ENCODE measurements around the gene CBLL1. TPM values are rescaled to one million over a fixed set of nuclear protein-coding genes. Genes with fewer than 3 reads are reported as not detected.

CBLL1 gene
- total RNA-seq, 1 experiment from 2014 or later, result 35.0 TPM

DNA sequence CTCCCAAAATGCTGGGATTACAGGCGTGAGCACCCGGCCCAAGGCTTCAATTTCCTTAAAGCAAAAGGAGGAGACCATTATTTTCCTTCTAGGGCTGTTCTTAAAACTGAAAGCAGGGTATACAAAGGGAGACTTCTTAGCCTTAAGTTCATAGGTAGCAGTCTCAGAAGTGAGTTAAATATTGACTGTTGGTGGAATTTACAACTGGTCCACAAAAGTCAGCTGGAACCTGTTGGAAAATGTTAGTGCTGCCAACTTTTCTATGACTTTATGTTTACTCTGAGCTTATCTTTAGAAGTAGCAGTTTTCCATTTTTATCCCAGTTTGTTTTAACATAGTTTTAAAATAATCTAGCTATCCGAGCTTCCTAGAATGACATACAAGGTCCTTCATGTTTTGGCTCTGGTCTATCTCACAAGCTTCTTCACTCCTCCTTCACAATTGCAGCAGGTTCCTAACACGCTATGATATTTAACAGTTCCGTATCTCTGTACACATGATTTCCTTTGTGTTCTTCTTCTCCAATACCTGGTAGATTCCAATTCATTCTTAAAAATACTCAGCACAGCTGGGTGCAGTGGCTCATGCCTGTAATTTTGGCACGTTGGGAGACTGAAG, 55.8 kb downstream of the CBLL1 start (continued):
- TF ChIP-seq SRF (IDR thresholded peaks at IDR 0.05; ENCODE audit: low read depth), result no peak

- Histone ChIP-seq H3K27ac (ENCODE audit: low read depth, low read length) (no peak within 1 kb of the TSS), H3K4me1 (ENCODE audit: control insufficient read depth in 1 of 2, insufficient read depth in 2 of 2, low read length in 2 of 2) (no peaks in the 10 kb centered on the region), H3K36me3 (ENCODE audit: control insufficient read depth in 1 of 2, insufficient read depth in 2 of 2, low read length in 2 of 2) (no peaks in the 10 kb centered on the region), H3K4me3 (replicated peaks in 1 of 2; ENCODE audit: low read depth in 1 of 2, low read length in 2 of 2) (no peak within 1 kb of the TSS), H3K9me2 (ENCODE audit: insufficient read depth) (no peaks in the 10 kb centered on the region), H3K27me3 (ENCODE audit: insufficient read depth, low read length) (no peaks in the 10 kb centered on the region), H3K4me2 (ENCODE audit: low read length) (no peak within 1 kb of the TSS), H2AFZ (ENCODE audit: low read depth, low read length, poor library complexity, severe bottlenecking) (no peak within 1 kb of the TSS), H3K79me2 (ENCODE audit: insufficient read depth, low read length) (no peaks in the 10 kb centered on the region), H3K9ac (ENCODE audit: low read length) (no peak within 1 kb of the TSS), H4K20me1 (ENCODE audit: insufficient read depth) (no peaks in the 10 kb centered on the region), H3K9me3 (ENCODE audit: control insufficient read depth in 1 of 2, insufficient read depth in 1 of 2, low read depth in 1 of 2, low read length in 2 of 2) (no peaks in the 10 kb centered on the region)
- ChIA-PET CTCF (no interaction called here), RAD21 (ENCODE audit: low non-redundant PET in 1 of 2, low total read pairs in 2 of 2, uncharacterized antibody in 2 of 2, unreplicated experiment in 2 of 2) (no interaction called here), POLR2A (no interaction called here)
- ATAC-seq, result no peak
- no peak for DNase-seq (ENCODE audit: low read depth, low spot score)
- BruUV-seq (replicated peaks), result no TSS peak
- TF ChIP-seq, protein P1, sequence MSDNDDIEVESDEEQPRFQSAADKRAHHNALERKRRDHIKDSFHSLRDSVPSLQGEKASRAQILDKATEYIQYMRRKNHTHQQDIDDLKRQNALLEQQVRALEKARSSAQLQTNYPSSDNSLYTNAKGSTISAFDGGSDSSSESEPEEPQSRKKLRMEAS (IDR thresholded peaks at IDR 0.05), result no peak
- no peak for TF ChIP-seq SIN3A (IDR thresholded peaks at IDR 0.05; ENCODE audit: low read depth)
- no peak for TF ChIP-seq EGR1 (IDR thresholded peaks at IDR 0.05; ENCODE audit: low read depth)
- no peak for TF ChIP-seq RAD21 (IDR thresholded peaks at IDR 0.05; ENCODE audit: low read depth)
- no peak for TF ChIP-seq YY1 (IDR thresholded peaks at IDR 0.05; ENCODE audit: extremely low read depth, insufficient replicate concordance, low read depth, low read length)
- no peak for TF ChIP-seq ZFX (IDR thresholded peaks at IDR 0.05)
- TF ChIP-seq ZBTB33 (IDR thresholded peaks at IDR 0.05; ENCODE audit: extremely low read depth, insufficient replicate concordance, low read length), result no peak
- TF ChIP-seq REST (IDR thresholded peaks at IDR 0.05; ENCODE audit: low read depth), result no peak
- TF ChIP-seq TCF7L2 (IDR thresholded peaks at IDR 0.05; ENCODE audit: borderline replicate concordance, extremely low read depth, insufficient read depth, insufficient read length), result no peak
- no peak for TF ChIP-seq EZH2phosphoT487 (IDR thresholded peaks at IDR 0.05; ENCODE audit: borderline replicate concordance)
- TF ChIP-seq JUND (IDR thresholded peaks at IDR 0.05), result no peak
- intact Hi-C loops (cut with micrococcal nuclease), result no loop called here
Measured at GRCh38 chr7:107803009-107803610, 59.2 kb downstream of the CBLL1 start, which contains the start of gene SLC26A3. SLC26A3 (minus strand) TSS chr7:107803223; CDS start chr7:107794509, 8,714 bp downstream.
